KBM-7 (cell line): ENCODE results near the gene PLA2G4A.
A peak's percentile ranks its signal among the peaks of the same experiment; 100 is the strongest.

Source experiments
- DNase-seq: peaks from one replicate; pipeline ENCODE4 v3.0.0-alpha.2; 2015
- in situ Hi-C: fragments of 300-500 bp; cut with MboI; formaldehyde crosslinking; loops from 2 replicates; pipeline ENCODE4 v1.14.3; 2020; ENCODE audit warnings: low sequenced_read_pairs, low pct_unique_long_range_greater_than_20kb, mixed read lengths

PLA2G4A gene

DNA sequence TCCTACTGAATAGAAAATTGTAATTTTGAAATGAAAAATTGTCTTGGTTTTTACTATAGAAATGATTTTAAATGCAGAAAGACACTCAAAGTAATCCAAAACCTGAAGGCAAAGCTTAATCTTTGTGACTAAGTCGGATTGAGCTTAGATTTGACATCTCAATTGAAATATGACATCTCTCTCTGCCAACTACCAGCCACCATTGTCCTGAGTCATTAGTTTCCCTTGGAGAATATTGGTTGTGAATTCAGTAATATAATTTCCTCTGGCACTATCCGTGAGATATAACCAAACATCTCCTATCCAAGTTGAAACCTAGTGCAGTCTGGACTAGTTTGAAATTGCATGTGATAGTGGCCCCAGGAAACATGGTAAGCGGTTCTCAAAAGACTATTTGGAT is 37.1 kb downstream of the PLA2G4A start:
- DNase-seq: no peak
- in situ Hi-C loops: no loop called here

DNA sequence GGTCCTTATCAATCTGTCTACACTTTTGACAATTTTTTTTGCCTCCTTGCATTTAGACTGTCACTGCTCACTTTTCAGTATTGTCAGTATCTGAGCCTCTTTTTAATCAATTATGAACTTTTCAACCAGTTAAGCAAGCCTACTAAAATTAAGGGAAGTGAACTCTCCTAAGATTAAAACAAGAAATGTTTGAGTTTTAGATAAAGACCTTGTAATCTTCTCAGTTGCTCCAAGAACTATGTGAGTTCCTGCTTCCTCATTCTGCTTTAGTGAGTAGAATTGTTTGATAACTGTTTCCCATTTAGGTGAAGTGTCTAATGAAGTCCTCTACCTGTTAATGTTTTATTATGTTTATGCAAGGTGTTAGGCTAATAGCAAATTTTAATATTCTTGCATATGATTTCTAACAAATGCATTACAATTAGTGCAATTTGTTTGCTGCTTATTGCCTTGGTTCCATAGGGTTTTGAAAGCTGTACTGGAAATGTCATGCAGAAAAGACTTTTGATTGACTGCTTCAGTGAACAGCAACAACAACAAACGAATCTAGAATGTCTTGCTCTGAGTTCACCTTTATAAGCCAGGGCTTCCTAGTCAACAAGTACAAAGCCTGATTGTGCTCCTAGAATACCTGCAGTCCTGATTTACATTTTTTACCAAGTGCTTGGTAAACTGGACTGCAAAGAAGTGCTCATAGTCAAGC is 40.9 kb downstream of the PLA2G4A start:
- in situ Hi-C loops: no loop called here
- DNase-seq: peak; percentile 15

DNA sequence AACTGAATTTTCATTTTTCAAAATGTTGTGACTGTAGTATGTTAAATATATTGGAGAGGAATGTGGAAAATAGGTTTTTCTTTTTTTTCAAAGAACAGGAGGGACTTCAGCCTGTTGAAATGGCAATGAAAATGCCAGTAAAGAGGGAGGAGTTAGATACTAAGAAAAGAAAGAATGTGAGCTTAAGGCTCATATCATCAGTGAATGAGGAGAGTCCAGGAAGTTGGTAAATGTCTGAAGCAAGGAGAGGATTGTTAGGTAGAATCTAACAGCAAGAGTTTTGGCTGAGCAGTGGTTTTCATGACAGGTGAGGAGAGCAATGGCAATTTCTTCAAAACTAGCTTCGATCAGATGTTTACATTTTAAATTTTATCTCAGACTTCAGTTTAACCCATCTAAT is 43.0 kb downstream of the PLA2G4A start:
- DNase-seq: no peak
- in situ Hi-C loops: no loop called here

DNA sequence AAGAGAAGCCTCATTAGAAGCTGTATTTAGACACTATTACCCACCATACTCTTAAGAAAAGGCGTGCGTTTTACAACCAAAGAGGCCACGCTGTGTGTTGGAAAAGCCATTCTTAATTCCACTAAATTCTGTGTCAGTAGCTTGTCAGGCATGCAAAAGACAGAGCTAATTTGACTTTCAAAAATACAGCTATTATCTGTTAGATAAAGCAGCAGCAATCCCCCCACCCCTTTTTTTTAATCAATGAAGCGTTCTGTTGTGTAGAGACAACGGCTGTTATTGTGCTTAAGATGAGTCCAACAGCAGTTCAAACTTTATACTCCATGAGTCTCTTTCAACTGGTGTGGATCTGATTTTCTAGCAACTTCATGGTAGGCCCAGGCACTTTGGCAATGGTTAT is 43.5 kb downstream of the PLA2G4A start:
- in situ Hi-C loops: no loop called here
- DNase-seq: no peak

DNA sequence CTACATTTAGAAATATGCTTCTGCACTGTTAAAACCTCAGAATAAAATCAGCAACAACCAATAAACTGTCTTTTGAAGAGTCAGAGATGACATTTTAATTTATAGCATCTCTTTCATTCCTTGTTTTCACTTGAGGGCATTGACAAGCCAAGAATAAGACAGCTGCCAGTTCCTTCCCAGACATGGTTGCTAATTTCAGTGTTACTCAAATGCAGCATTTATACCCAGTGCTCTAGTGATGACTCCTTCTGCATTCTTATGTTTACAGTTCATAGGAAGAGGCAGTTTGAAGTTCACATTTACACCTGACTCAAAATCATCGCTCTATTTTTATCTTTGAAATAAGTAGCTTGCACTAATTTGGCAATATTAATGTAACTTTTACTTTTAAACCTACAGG is 44.9 kb downstream of the PLA2G4A start:
- in situ Hi-C loops: no loop called here

DNA sequence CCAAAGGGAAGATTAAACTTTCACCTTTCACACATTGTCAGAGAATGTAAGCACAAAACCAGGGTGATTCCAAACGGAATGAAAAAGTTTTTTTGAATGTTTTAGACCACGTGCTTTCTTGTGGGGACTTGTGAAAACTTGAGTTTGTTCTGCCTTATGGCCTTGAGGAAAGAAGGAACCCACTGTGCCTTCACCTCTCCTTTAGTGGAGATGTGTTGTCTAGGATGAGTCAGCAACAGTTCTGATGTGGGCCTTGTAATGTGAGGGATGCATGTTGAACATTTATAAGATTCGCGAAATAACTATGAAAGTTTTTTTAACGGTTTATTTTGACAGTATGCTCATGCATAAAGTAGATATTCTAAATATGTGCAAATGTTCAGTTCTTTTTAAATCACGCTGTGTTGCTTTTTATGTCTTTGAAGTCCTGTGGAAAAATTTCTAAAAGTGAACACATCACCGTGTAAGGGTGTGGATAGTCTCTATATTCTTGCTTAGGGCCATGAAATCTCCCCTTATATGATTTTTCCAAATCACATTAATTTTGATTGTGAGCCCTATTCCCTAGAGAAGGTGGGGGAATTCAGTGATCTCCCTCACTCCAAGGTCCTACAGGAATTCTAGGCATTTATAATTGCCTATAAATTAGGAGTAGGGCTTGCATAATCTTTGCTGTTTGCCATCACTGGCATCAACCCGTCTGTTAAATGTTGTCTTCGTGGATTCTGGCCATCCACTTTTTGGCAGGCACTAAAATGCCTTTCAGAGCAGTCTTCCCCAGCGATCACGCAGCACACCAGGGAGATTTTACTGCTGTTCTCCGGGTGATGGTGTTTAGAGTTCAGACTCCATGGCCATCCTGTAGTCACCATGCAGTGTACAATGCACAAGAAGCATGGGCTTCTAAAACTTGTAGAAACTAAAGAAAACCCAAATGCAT is 47.4 kb downstream of the PLA2G4A start:
- no peak for DNase-seq
- in situ Hi-C loops: no loop called here

More for the DNA sequence above, 44.9 kb downstream of the PLA2G4A start:
- no peak for DNase-seq

DNA sequence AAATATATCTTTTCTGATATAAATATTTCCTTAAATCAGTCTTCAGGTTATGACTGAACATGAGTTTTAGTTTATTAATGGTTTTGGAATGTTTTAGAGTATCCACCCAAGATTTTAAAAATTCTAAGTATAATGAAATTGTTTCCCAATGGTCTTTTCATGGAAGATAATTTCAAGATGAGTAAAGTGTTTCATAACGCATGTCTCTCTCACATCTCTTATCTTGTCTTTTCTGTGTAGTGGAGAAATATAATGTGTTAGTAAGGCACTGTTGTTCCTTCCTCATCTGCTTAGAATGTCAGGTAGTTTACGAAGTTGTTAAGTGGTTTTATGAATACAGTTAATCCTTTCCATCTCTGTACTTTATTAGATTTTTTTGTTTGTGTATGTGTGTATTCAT is 49.6 kb downstream of the PLA2G4A start:
- no peak for DNase-seq
- in situ Hi-C loops: no loop called here

DNA sequence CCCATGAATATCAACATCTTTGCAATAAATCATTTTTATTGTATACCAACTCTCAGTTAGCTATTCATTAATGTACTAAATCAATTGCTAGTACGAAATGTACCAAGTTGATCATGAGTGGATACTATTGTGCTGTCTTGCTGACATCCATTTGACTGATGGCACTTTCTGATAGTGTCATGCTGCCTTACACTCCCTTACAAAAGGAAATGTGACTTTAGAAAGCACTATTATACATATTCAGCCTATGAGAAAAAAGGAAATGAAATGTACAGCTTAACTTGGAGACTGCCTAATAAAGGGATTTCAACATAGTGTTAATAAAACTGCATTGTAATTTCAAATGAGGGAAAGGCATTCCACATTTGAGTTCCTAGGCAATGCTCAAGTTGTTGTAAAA is 52.2 kb downstream of the PLA2G4A start:
- DNase-seq: no peak
- in situ Hi-C loops: no loop called here

DNA sequence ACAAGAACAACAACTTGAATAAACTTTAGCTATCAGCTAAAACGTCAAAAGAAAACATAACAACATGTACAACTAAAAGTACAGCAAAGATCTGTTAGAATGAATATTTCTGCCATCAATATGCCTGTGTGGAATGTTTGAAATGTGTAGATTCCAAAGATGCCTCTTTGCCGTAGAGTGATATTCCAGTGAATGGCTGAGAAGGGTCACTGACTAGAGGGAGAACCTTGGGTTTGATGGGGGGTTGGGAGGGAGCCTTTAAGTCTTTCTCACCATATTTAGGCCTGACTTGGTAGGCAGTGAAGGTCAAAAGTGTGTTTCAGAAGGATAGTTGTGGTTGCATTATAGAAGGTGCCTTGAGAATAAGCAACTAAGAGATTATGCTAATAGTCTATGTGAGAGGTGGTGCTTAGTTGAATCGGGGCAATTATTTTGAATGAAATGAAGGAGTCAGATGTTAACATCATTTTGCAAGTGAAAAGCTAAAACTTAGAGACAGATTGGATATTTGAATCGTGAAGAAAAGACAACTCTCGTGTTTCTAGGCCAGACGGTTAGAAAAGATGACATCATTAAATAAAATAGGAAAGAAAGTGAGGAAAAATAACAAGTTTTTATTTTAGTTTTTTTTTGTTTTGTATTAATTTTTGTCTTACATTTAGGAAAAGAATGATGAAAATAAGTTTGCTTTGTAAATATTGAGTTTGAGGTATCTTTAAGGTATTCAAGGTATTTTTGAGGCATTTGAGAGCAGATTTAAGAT is 53.8 kb downstream of the PLA2G4A start:
- in situ Hi-C loops: no loop called here
- DNase-seq: no peak

DNA sequence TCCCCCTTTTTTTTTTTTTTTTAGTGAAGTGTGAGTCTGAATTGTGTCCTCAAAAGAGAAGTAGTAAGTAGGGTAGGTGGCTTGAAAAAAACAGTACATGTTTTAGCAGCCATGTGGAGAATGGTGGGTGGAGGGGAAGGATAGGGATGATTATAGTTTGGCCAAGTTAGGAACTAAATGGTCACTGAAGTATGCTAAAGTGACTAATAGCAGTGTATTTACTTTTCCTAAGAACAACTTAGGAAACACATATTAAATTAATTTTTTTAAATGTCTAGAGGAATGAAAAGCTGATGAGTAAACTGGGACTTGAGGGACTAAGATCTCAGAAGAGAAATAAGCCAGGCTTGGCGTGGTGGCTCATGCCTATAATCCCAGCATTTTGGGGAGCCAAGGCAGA is 55.5 kb downstream of the PLA2G4A start:
- in situ Hi-C loops: no loop called here
- no peak for DNase-seq

DNA sequence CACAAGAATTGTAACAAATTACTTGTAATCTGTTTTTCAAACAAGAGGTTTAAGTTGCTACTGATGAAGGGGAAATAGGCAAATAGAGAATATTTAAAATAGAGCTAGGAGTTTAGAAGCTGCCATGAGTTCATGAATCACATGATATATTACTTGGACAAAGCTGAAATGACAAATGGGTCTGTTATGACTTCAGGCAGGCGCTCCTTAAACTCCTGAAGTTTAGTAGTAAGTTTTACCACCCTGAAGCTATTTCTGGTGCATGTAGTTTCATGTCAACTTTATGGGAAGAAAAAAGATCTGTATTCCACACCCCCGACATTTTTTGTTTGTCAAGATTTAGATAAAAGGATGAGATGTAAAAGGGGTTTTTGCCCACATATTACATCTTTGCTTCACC is 58.5 kb downstream of the PLA2G4A start:
- no peak for DNase-seq
- in situ Hi-C loops: no loop called here

DNA sequence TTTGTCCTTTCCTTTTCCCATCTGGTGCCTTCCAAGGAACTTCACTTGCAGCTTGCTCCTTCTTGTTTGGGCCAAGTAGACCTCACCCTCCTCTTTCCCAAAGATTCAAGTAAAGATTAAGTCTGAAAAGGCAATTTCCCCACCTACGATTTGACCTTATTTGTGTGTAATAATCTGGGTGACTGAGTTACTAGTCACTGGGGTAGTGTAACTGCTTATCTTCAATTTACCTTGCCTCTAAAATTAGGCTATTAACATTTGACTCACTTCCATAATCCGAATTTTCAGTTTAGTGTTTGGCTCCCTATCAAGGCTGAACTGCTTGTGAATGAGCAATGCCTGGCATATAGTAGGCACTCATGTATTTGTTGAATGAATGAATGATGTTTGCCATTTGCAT is 59.6 kb downstream of the PLA2G4A start:
- in situ Hi-C loops: no loop called here

DNA sequence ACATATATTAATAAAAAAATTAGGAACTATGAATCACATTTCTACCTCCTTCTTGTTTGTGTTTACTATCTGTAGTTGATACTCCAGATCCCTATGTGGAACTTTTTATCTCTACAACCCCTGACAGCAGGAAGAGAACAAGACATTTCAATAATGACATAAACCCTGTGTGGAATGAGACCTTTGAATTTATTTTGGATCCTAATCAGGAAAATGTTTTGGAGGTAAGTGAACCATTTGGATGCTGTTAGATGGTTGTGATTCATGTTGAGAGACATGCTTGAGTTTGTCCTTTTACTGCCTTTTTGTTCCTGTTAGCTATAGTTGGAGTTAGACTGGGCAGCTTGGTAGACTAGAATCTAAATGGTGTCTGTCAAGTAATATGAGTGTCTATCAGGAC is 64.2 kb downstream of the PLA2G4A start:
- DNase-seq: no peak
- in situ Hi-C loops: no loop called here

More for the DNA sequence above, 59.6 kb downstream of the PLA2G4A start:
- no peak for DNase-seq

DNA sequence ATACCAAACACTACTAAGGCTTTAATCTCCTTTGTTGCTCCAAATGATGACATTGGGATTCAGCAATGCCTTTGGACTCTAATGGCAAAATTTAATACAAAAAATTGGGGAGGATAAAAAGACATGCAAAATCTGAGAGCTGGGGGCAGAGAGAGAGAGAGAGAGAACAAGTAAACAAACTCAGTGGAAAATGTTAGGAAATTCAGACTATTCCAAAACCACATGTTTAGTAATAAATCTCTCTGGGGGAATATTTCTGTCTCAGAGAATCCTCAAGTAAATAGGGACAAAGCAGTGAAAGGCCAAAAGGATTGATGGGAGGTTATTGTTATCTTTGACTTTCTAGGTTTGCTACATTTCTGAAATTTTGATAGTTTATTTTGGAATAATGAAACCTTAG is 65.7 kb downstream of the PLA2G4A start:
- in situ Hi-C loops: no loop called here
- no peak for DNase-seq

DNA sequence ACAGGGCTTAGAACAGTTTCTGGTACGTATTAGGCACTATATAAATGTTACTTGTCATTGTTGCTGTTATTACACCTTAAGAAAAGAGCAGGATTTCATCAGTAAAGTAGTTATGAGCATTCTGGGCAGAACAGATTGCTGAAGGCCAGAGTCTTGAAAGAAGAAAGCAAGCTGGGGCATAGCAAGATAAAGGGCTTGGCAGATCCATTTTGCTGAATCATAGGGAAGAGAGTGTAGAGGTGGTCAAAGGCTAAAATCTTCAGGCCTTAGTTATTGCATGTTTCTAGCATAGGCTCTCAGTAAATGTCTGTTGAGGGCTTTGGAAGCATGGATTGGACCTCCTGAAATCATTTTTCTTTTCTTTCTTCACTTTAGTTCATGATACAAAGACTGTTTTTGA is 67.5 kb downstream of the PLA2G4A start:
- in situ Hi-C loops: no loop called here
- DNase-seq: no peak

DNA sequence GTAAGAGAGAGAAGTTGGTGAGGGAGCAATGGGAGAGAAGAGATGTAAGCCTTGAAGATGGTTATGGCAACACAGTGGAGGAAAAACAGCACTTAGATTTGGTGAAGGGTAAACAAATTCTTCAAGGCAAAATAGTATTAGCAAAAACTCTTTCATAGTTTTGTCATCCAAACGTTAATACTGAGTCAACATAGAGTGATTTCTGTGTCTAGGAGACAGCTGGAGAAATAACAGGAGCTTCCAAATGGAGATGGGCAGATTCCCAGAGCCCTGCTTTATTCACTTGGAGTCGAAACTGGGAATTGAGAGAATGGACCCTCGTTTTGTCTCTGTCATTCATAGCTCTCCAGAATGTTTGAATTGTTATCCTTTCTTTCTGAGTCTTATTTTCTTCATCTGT is 68.3 kb downstream of the PLA2G4A start:
- in situ Hi-C loops: no loop called here
- no peak for DNase-seq

DNA sequence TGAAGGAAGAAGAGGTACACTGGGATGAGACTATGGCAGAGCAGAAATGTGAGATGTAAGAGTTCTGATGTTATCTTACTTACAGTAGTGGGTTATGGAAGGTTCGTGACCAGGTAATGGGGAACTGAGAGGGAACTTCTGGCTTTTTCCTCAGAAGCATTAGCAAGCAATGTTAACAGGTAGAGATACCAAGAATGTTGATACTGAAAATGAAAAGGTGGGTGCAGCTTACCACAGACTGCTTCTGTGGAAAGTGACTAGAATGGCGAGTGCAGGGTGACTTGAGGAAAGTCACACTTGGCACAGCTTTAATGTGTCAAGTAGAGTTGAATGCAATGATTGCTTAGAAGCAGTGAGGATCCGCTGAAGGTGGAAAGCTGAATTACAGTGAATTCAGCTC is 70.8 kb downstream of the PLA2G4A start:
- in situ Hi-C loops: no loop called here
- DNase-seq: no peak

DNA sequence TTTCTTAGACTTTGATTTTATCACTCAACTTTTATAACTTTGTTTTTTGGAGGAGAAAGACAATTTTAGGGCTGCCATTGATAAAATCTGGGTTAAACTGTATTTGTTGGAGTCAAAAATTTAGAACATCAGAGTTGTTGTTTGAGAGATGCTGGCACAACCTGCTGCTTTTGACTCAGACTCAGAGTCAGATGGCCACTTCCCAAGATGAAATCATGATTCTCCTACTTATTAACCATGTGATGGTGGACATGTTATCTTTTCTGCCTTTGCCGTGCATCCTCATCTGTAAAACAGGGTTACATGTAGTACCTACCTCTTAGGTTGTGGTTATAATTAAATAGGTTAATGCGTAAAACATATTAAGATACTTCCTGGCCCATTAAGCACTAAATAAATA is 71.2 kb downstream of the PLA2G4A start:
- in situ Hi-C loops: no loop called here
- DNase-seq: no peak

DNA sequence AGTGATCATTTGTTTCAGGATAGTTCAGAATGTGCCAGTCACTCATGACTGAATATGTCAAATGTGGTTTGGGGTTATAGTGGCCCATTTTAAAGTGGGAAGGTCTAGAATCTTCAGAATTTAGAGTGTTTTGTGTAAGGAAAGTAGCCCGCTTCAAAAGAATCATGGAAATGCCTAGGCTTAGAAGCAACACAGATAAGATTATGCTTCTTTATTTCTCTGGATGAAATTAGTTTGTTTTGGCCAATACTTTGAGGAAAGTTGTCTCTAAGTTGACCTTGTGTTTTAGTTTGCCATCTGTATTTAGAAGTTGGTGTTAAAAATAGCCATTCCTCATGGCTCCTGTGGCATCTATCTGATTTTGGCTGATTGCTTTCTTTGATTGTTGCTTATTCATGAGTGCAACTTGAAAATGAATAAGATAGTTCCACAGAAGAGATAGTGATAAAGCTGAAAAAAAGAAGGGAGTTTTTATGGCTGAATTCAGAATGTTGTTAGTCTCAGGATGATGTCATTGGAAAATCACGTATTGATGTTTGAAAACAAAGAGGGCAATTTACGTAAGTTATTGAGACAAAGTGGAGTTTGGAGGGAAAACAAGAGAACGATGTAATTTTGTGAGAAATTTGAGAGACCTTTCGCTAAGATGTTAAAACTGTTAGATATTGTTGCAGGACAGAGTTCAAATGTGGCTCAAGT is 71.9 kb downstream of the PLA2G4A start:
- in situ Hi-C loops: no loop called here
- no peak for DNase-seq
